GM19240 (cell line): ENCODE results near the gene RGS12.

Source experiments
- DNase-seq: peaks from one replicate; pipeline ENCODE4 v3.0.0; 2011; ENCODE audit warnings: low spot score; ENCODE audit not compliant: insufficient read length

Gene RGS12

DNA sequence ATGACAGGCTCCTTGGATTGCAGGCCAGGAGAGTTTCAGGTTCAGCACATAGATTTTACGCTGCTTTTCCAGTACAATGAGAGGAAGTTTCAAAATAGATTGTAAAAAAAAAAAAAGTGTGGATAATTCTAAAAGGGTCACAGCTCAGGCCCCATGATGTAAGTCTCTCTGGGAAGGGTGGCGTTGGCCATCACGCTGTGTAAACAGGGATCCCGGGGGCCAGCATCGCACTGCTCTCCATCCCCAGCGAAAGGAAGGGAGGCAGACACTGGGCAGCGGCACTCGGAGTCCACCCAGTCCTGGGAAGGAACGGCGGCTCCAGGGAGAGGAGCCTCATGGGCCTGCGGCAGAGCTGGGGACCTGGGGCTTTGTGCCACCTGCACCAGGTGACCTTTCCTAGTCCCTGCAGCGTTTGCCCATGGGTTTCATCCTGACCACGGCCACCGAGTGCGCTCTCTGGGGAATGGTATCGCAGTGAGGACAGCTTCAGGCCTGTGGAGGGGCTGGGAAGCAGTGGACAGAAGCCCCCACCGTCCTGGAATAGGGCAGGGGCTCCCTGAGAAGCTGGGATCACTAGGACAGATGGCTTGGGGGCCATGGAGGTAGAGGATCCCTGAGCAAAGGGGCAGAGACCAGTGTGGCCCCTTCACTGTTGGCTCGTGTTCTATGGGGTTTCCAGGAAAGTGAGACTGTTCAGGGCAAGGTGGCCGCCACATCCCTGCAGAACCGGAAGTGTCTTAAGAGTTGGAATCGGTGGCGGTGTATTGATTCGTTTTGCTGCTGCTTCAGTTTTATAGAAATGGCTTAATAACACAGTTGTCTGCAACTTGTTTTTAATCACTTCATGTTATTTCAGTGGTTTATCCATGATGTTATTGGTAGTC is 38.9 kb downstream of the RGS12 start:
- DNase-seq: no peak

DNA sequence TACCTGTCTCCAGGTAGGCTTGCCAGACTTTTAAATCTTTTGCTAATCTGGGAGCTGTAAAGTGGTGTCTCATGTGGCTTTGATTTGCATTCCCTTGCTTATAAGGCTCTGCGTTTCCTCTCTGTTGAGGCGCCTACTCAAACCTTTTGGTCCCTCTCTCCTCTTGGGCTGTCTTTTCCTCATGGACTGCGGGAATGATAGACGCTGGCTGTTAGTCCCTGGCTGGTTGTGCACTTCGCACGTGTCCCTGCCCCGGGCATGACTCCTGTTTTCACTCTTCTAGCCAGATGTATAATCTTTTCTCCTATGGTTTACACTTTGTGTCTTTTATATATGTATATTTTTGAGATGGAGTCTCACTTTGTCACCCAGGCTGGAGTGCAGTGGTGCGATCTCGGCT is 39.7 kb downstream of the RGS12 start:
- DNase-seq: no peak

DNA sequence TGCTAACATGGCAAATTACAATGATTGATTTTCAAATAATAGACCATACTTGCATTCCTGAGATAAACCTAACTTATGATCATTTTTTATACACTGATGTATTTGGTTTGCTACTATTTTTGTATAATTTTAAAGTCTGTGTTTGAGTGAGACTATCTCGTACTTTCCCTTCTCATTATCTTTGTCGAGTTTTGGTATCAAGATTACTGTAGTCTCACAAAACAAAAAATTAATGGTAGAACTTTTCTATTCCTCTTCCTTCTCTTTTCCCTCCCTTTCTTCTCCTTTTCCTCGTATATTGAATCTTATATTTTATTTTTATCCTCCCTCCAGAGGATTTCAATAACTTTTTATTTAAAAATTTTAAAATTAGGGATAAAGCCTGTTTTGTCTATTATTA is 41.5 kb downstream of the RGS12 start:
- no peak for DNase-seq

DNA sequence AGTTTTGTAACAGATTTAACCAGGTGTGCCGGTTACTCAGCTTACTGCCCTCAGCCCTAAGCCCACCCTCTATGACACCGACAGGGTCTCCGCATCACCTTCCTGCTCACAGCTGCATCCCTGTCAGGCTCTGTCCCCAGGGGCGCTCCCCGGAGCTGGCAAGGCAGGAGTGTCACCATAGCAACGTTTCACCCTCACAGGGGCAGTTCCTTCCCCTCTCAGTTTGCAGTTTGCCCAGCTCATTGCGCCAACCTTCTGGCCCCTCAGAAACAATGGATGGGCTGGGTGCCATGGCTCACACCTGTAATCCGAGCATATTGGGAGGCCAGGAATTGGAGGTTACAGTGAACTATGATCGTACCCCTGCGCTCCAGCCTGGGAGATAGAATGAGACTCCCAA is 42.6 kb downstream of the RGS12 start:
- no peak for DNase-seq

DNA sequence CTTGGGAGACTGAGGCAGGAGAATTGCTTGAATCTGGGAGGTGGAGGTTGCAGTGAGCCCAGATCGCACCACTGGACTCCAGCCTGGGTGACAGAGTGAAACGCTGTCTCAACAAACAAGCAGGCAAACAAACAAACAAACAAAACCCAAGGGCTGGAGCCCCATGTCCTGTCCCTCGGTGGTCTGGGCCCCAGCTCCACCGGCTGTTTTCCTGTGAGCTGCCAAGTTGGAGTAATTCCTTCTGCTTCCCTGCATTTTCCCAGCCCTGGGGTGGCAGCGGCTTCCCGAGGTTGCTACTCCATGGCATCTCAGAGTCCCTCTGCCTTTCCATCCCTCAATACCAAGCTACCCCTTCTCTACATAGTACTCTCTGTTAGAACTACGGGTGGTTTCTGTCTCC is 43.2 kb downstream of the RGS12 start:
- no peak for DNase-seq

DNA sequence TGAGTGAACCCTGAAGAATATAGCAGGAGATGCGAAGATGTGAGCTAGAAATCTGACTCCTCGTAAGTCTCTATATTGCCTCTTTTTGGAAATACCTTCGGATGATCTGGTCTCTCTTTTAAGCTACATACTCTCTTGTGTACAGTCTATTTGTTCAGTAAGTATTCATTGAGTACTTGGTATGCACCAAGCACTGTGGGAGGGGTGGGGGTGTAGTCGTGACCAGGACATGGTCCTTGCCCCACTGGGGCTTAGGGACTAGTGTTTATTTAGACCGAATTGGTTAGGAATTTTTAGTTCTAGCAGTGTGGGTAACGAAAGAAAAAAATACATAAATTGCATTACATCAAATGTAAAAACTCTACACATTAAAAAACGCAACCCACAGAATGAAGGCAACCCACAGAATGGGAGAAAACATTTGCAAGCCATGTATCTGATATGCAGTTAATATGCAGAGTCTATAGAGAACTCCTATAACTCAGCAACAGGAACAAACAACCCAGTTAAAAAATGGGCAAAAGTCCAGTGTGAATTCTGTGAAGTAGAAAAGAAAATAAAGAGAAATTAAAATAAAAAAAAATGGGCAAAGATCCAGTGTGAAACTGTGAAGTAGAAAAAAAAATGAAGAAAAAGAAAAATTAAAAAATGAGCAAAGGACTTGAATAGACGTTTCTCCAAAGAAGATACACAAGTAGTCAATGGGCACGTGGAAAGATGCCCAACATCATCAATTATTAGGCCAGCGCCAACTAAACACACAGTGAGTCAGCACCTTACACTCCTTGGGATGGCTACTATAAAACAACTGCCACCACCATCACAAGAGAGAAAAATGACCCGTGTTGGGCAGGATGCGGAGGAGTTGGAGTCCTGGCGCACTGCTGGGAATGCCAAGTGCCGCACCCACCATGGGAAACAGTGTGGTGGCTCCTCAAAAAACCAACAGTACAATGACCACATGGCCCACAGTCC is 43.8 kb downstream of the RGS12 start:
- no peak for DNase-seq

DNA sequence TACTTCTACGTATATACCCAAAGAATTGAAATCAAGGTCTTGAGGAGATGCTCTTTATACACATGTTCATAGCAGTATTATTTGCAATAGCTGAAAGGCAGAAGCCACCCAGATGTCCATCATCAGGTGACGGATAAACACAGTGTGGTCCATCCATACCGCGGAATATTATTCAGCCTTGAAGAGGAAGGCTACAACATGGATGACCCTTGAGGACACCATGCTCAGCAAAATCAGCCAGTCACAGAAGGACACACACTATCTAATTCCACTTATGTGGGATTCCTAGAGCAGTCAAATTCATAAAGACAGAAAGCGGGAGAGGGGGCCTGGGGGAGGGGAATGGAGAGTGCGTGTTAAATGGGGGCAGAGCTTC is 44.5 kb downstream of the RGS12 start:
- no peak for DNase-seq

DNA sequence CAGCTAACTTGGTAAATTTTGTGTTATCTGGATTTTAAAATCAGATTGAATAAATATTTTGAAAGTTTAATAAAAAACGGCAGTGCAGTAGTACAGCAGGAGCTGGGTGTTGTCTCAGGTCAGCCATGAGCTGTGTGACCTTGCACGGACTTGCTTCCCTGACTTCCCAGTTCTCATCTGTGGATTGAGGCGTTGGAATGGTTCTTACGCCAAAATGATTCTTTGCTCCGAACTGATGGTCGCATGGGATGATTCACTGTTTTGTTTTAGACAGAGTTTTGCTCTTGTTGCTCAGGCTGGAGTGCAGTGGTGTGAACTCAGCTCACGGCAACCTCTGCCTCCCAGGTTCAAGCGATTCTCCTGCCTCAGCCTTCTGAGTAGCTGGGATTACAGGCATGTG is 45.0 kb downstream of the RGS12 start:
- DNase-seq: no peak

DNA sequence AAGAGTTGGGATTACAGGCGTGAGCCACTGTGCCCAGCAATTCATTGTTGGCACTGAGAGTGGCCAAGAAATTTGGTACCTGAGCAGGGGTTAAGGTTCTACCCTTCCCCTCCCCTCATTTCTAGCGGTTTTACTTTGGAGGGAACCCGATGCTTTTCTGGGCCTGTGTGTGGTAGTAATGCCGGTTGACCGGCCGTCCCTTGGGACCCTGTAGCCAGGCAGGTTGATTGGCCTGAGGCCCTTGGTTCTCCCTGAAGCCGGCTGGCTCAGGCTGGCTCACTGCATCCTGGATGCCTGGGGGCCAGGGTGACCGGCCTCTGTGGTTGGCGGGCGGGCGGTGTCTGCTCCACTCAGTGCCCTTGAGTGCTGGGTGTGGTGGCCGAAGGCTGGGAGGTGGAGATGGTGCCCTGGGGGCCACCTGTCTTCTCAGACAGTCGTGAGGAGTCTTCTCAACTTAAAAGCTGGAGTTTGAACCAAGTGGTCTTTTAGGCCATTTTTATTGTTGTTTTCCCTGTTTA is 45.6 kb downstream of the RGS12 start:
- DNase-seq: no peak

DNA sequence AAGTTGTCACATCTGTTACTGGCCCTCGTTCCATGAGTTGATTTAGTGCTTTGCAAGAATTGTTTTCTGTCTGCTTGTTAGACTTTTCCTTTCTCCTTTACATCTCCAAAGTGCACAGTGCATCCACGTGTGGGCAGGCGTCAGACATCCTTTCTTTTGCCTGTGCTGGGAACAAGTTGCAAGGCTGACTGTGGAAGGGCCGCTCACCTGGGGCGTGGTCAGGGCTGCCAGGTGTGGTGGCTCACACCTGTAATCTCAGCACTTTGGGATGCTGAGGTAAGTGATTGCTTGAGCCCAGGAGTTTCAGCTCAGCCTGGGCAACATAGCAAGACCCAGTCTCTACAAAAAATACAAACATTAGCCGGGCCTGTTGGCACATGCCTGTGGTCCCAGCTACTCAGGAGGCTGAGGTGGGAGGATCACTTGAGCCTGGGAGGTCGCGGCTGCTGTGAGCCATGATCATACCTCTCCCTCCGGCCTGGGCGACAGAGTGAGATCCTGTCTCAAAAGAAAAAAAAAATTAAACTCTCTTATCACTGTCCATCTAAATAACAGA is 46.2 kb downstream of the RGS12 start:
- no peak for DNase-seq

DNA sequence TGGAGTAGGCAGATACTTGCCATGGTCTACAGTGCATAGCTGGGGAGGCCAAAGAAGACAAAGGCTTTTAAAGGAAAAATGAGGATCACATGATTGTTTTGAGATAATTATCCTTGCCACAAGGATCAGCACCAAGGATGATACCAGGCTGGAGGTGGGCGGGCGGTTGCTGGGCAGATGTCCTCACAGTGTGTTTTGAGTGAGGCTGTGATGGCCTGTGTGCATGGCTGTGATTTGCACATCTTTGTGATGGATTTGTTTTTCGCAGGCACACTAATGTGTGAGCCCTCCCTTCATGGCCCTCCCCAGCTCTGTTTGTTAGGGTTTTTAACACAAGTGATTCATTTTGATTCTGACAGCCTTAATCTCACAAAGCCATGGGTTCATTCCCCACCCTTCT is 46.8 kb downstream of the RGS12 start:
- DNase-seq: no peak

DNA sequence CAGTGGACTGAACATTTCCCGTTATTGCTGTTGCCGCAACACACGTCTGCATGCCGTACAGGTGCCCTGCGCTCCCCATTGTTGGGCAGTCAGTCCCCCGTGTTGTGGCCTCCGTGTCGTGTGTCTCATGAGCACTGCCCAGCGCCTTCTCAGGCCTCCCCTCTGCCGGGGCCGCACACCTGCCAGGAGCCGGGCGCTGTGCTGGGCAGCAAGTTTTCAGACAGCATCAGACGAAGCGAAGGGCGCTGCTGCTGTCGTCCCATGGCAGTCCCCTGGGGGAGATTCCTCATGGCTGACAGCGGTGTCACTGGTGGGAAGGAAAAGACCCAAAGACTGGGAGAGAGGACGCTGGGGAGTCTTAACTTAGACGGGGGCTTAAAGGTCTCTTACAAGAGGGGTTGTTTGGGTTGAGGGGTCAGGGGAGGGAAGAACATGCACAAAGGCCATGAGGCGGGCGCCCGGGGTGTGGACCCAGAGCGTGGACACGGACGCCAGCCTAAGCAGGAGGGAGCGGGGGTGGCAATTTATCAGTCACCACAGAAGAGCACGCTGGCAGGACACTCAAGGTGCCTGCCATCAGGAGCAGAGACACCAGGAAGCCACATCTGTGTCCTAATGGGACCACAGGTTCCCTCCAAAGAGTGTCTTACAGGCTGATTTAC is 47.3 kb downstream of the RGS12 start:
- DNase-seq: no peak

DNA sequence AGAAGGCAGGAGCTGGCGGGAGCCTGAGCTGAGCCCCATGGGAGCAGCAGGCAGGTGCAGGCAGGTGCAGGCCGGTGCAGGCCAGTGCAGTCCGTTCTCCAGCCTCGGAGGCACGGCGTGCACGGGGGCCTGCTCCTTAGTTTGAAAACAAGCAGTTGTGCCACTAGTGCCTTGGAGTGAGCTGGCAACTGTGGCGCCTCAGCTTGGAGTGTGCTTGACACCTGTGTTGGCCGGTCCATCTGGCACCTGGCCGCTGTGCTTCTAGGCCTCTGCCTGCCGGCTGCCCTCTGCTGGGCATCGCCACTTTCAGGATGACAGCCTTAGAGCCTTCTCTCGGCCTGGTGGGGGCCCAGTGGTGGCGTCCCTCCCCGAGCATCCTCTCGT is 47.9 kb downstream of the RGS12 start:
- no peak for DNase-seq

DNA sequence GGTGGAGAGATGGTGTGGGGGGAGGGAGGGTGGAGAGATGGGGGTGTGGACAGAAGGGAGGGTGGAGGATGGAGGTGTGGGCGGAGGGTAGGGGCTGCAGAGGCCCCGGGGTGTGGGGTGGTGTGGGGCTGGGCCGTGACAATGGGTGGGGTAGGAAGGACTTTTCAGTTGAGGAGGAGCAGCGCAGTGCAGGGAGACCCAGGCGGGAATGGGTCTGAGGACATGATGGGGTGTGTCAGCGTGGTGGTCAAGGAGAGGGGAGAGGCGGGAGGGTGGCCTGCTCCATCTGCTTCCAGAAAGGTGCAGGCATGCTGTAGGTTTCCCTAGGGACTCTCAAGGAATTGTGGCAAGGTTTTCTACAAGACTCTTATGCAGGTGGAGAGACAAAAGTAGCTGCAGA is 48.9 kb downstream of the RGS12 start:
- no peak for DNase-seq

DNA sequence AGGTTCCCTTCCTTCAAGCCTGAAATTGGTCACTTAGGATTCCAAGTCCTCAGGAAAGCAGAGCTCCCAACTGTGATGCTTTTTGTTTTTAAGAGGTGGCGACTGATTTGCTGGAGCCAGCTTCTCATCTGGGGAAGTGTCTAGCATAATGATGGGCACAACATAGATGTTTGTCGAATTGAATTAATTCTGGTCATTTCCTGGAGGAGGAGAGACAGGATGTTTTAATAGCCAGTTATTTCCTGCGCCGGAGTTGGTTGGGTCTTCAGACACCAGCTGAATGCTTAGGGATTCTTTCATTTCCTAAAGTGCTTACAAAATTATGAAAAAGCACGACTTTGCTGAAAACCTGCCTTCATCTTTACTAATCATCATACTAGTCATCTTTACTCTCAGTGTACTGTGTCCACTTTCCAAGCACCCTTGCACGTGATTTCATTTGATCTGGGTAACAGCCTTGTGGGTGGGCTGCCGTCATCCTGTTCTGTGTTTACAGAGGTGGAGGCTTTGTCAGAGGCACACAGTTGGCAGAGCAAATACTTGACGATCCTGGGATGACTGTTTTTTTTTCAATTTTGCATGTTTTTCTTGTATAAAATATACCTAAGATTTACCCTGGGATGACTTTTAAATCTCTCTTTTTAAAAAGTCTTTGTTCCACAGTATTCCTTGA is 49.5 kb downstream of the RGS12 start:
- DNase-seq: no peak
